ENCODE results near the gene ZNF579. TPM values are rescaled to one million over a fixed set of nuclear protein-coding genes. Genes with fewer than 3 reads are reported as not detected.

ZNF579 gene
- total and polyA plus RNA-seq, 10 donors, result 0.72 to 10.6 (median 5.7) TPM

- Histone ChIP-seq H3K27me3 (replicated peaks in 1 of 7) (peaks cover 0 to 22% (median 0%) of the 10 kb centered on the region in 7 donors), H3K36me3 (peaks cover 0 to 39% (median 28%) of the 10 kb centered on the region in 6 donors), H3K4me3 (no peak overlapping the region), H3K4me1 (peaks cover 20 to 27% (median 25%) of the 10 kb centered on the region in 6 donors), H3K27ac (no peak overlapping the region), H3K9me3 (peaks cover 0 to 3% (median 0%) of the 10 kb centered on the region in 8 donors)
- 80 to 94% (median 89%) methylated on average over 10 of the region's 10 CpGs for WGBS, 5 donors
- no peak for DNase-seq
- no peak for TF ChIP-seq POLR2A (IDR thresholded peaks at IDR 0.05)
- TF ChIP-seq POLR2AphosphoS5 (IDR thresholded peaks at IDR 0.05), result no peak
- no peak for TF ChIP-seq CTCF (IDR thresholded peaks at IDR 0.05 in 8 of 11, conservative IDR thresholded peaks at IDR 0.05 in 3 of 11)
- intact Hi-C loops (cut with DNase I; ENCODE audit: low total_unique reads), result no loop called here
These were observed 10.0 kb upstream of the ZNF579 start for GRCh38 chr19:55590617-55591016.

GRCh38 chr19:55590109-55590508 lies 9.5 kb upstream of the ZNF579 start:
- 63 to 78% (median 74%) methylated on average over 7 of the region's 7 CpGs for WGBS, 5 donors
- Histone ChIP-seq H3K4me1 (peaks cover 23 to 30% (median 29%) of the 10 kb centered on the region in 6 donors), H3K4me3 (no peak overlapping the region), H3K36me3 (peaks cover 0 to 34% (median 23%) of the 10 kb centered on the region in 6 donors), H3K27me3 (replicated peaks in 1 of 7) (peaks cover 0 to 26% (median 0%) of the 10 kb centered on the region in 7 donors), H3K27ac (no peak overlapping the region), H3K9me3 (no peaks in the 10 kb centered on the region)
- intact Hi-C loops (cut with DNase I; ENCODE audit: low total_unique reads), result no loop called here
- no peak for DNase-seq
- TF ChIP-seq POLR2AphosphoS5 (IDR thresholded peaks at IDR 0.05) (no peak), POLR2A (IDR thresholded peaks at IDR 0.05) (no peak), CTCF (IDR thresholded peaks at IDR 0.05 in 8 of 11, conservative IDR thresholded peaks at IDR 0.05 in 3 of 11) (no peak)

- Histone ChIP-seq H3K4me1 (peaks cover 23 to 30% (median 29%) of the 10 kb centered on the region in 6 donors), H3K36me3 (peaks cover 0 to 22% (median 16%) of the 10 kb centered on the region in 6 donors), H3K4me3 (no peak overlapping the region), H3K9me3 (no peaks in the 10 kb centered on the region), H3K27ac (no peak overlapping the region), H3K27me3 (replicated peaks in 1 of 7) (peaks cover 0 to 26% (median 0%) of the 10 kb centered on the region in 7 donors)
- 89 to 93% (median 91%) methylated on average over 8 of the region's 8 CpGs for WGBS, 5 donors
- no peak for TF ChIP-seq POLR2AphosphoS5 (IDR thresholded peaks at IDR 0.05)
- TF ChIP-seq POLR2A (IDR thresholded peaks at IDR 0.05), result no peak
- TF ChIP-seq CTCF (IDR thresholded peaks at IDR 0.05 in 8 of 11, conservative IDR thresholded peaks at IDR 0.05 in 3 of 11), result no peak
- DNase-seq, result no peak
- intact Hi-C loops (cut with DNase I; ENCODE audit: low total_unique reads), result no loop called here
These were observed 8.1 kb upstream of the ZNF579 start for GRCh38 chr19:55588738-55589137.

- peaks cover 0 to 26% (median 0%) of the 10 kb centered on the region in 7 donors for H3K27me3 ChIP-seq (replicated peaks in 1 of 7)
- no peaks in the 10 kb centered on the region for H3K9me3 ChIP-seq
- H3K27ac ChIP-seq, result no peak overlapping the region
- H3K4me3 ChIP-seq, result peak overlapping the region in 7 of 8 donors; percentile 22 to 71 (median 41)
- H3K4me1 ChIP-seq, result peaks cover 23 to 30% (median 29%) of the 10 kb centered on the region in 6 donors
- peaks cover 0 to 6% (median 3%) of the 10 kb centered on the region in 6 donors for H3K36me3 ChIP-seq
- TF ChIP-seq CTCF (IDR thresholded peaks at IDR 0.05 in 8 of 11, conservative IDR thresholded peaks at IDR 0.05 in 3 of 11) (no peak), POLR2AphosphoS5 (IDR thresholded peaks at IDR 0.05) (peak in 2 of 3 donors; percentile 57 to 74)
- peak; percentile 97 for DNase-seq
- WGBS, 5 donors, result 1 to 4% (median 2%) methylated on average over 39 to 40 of the region's 40 CpGs
- intact Hi-C loops (cut with DNase I; ENCODE audit: low total_unique reads), result no loop called here
These were observed 6.5 kb upstream of the ZNF579 start for GRCh38 chr19:55586976-55587668.
